Prostate gland (tissue), 2 donors: ENCODE measurements around the gene CD96.

Experiments used
- POLR2A ChIP-seq: fragments of 450-650 bp; IDR thresholded peaks from one replicate; pipeline ENCODE4 v1.6.1; 2016; ENCODE audit warnings: antibody characterized with exemption, mild to moderate bottlenecking
- POLR2AphosphoS5 ChIP-seq: sonication (generic); formaldehyde crosslinking; IDR thresholded peaks from one replicate; pipeline ENCODE4 v1.6.1; 2017; ENCODE audit warnings: antibody characterized with exemption
- TF ChIP-seq, protein P1 (sequence below), 4 experiments: fragments of 200-600 bp in 2 of 4; fragments of 450-650 bp in 2 of 4; sonication (generic) in 2 of 4; IDR thresholded peaks; 1 replicate in 3 of 4; 2 replicates in 1 of 4; pipeline ENCODE4 v1.5.1; 2016 to 2019; ENCODE audit warnings: antibody characterized with exemption in 4 of 4, mild to moderate bottlenecking in 2 of 4, moderate library complexity in 2 of 4

GRCh38 chr3:111570404-111571030 is 28.5 kb downstream of the CD96 start:
- TF ChIP-seq, protein P1, sequence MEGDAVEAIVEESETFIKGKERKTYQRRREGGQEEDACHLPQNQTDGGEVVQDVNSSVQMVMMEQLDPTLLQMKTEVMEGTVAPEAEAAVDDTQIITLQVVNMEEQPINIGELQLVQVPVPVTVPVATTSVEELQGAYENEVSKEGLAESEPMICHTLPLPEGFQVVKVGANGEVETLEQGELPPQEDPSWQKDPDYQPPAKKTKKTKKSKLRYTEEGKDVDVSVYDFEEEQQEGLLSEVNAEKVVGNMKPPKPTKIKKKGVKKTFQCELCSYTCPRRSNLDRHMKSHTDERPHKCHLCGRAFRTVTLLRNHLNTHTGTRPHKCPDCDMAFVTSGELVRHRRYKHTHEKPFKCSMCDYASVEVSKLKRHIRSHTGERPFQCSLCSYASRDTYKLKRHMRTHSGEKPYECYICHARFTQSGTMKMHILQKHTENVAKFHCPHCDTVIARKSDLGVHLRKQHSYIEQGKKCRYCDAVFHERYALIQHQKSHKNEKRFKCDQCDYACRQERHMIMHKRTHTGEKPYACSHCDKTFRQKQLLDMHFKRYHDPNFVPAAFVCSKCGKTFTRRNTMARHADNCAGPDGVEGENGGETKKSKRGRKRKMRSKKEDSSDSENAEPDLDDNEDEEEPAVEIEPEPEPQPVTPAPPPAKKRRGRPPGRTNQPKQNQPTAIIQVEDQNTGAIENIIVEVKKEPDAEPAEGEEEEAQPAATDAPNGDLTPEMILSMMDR (IDR thresholded peaks at IDR 0.05), result no peak
- TF ChIP-seq POLR2A, result no peak
- no peak for TF ChIP-seq POLR2AphosphoS5
